ENCODE data around the gene INPP1. TPM values are rescaled to one million over a fixed set of nuclear protein-coding genes. Genes with fewer than 3 reads are reported as not detected.
"Not testable (repeated sequence)": the region's sequence is repeated elsewhere in the genome, so short reads cannot be mapped to it uniquely, and the experiment has no call there.

INPP1 gene
- polyA plus RNA-seq, 1 donor from 2014 or later, result 2.7 TPM

DNA sequence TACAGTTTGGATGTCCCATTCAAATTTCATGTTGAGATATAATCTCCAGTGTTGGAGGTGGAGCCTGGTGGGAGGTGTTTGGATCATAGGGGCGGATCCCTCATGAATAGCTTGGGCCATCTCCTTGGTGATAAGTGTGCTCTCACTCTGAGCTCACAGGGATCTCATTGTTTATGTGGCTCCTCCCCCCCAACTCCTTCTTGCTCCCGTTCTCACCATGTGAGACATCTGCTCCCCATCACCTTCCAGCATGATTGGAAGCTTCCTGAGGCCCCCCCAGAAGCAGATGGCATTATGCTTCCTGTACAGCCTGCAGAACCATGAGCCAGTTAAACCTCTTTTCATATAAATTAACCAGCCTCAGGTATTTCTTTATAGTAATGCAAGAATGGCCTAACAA lies 3.0 kb upstream of the INPP1 start:
- no peak overlapping the region for H3K4me3 Mint-ChIP-seq
- H3K36me3 Mint-ChIP-seq, result no peaks in the 10 kb centered on the region
- H3K27ac Mint-ChIP-seq, result peak overlapping the region in 1 of 3 donors; percentile 63
- H3K4me1 Mint-ChIP-seq, result peaks cover 9 to 12% (median 10%) of the 10 kb centered on the region in 3 donors
- H3K9me3 Mint-ChIP-seq, result no peaks in the 10 kb centered on the region
- no peaks in the 10 kb centered on the region for H3K27me3 Mint-ChIP-seq

DNA sequence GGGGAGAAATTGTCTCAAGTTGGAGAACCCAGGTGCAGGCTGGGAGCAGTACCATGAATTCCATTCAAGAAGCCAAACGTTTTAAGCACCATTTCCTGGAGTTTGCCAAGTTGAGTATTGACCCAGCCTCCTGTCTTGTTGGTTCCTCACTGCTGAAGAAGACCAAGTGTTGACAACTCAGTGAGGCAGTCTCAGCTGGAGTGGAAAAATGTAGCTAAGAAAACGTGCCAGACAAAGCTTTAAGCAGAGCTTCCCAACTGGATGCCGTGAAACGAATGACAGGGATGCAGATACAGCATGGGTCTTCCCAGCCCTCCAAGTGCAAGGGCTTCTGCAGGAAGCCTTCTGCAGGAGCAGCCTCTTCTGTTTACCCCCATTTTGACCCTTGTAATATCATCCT lies 778 bp upstream of the INPP1 start:
- H3K36me3 Mint-ChIP-seq, result no peaks in the 10 kb centered on the region
- no peak overlapping the region for H3K27ac Mint-ChIP-seq

DNA sequence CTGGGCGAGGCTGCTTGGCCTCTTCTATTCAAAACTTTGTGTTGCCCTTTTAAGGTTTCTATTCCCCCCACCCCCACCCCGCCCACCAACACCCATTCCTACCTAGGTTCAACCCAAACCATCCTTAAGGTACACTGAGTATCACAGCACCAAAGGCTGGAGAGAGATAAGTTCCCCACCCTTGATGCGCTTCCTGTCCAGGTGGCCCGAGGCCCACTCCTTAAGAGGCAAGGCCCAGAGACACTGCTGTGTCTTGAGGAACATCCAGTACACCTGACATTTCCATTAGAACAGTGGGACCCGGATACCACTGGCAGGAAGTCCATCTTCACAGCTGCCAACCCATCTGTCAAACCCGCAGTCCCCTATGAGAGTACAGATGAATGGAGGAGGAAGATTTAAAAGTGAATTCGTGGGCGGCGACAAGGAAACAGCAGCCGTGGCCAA lies 277 bp upstream of the INPP1 start:
- peaks cover 9 to 12% (median 10%) of the 10 kb centered on the region in 3 donors for H3K4me1 Mint-ChIP-seq
- H3K27ac Mint-ChIP-seq, result peak overlapping the region in 1 of 3 donors; percentile 94
- H3K9me3 Mint-ChIP-seq, result no peaks in the 10 kb centered on the region
- no peaks in the 10 kb centered on the region for H3K27me3 Mint-ChIP-seq
- H3K4me3 Mint-ChIP-seq, result peak overlapping the region; percentile 85 to 97 (median 91)
- H3K36me3 Mint-ChIP-seq, result no peaks in the 10 kb centered on the region

More for the DNA sequence above, 778 bp upstream of the INPP1 start:
- H3K4me3 Mint-ChIP-seq, result peak overlapping the region; percentile 54 to 97 (median 91)
- H3K27me3 Mint-ChIP-seq, result no peaks in the 10 kb centered on the region
- H3K9me3 Mint-ChIP-seq, result no peaks in the 10 kb centered on the region
- peaks cover 9 to 12% (median 10%) of the 10 kb centered on the region in 3 donors for H3K4me1 Mint-ChIP-seq

DNA sequence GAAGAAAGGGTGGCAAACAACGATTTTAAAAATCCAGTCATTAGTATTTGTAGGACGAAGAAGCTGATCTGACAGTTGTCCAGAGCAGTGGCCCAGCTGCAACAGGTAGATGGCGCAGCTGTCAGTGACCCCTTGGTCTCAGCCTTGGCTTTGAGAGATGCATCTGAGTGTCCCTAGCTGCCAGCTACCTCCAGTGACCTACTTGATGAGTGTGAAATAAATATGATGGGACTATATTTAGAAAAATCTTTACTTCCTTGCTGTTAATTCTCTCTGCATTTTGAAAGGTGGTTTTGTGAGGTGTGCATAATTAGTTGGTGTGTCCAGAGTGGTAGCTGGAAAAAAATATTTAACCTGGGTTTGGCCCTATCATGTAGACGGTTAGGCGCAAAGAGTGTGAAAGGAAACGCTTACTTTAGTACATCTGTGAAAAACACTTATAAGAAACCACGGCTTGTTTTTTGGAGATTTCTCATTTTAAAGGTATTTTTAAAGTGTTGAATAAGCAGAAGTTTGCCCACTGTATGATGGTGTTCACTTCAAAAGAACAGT lies 963 bp downstream of the INPP1 start:
- H3K9me3 Mint-ChIP-seq, result no peaks in the 10 kb centered on the region
- peak overlapping the region in 1 of 3 donors; percentile 27 for H3K27ac Mint-ChIP-seq
- peaks cover 9 to 12% (median 10%) of the 10 kb centered on the region in 3 donors for H3K4me1 Mint-ChIP-seq
- no peaks in the 10 kb centered on the region for H3K27me3 Mint-ChIP-seq
- peak overlapping the region; percentile 75 to 92 (median 88) for H3K4me3 Mint-ChIP-seq
- no peaks in the 10 kb centered on the region for H3K36me3 Mint-ChIP-seq

DNA sequence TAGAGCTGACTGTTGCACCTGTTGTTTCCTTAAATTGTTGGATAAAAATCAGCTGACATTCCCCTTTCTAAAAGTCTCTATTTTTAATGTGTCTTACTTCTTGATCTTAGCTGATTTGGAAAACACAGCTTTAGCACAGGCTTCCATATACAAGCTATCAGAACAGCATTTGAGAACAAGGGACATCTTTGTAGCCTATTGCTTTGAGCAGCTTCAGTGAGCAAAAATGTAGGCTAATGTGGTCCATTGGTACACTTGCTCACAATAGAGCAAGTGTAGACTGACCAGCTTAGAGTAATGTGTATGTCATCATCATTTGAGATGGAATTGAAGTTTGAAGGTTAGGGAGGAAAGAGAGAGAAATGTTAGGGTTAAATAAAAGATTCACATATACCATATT lies 7.0 kb downstream of the INPP1 start:
- no peaks in the 10 kb centered on the region for H3K36me3 Mint-ChIP-seq
- no peaks in the 10 kb centered on the region for H3K9me3 Mint-ChIP-seq
- no peaks in the 10 kb centered on the region for H3K27me3 Mint-ChIP-seq
- H3K27ac Mint-ChIP-seq, result no peak overlapping the region
- H3K4me1 Mint-ChIP-seq, result peaks cover 0 to 2% (median 0%) of the 10 kb centered on the region in 3 donors
- H3K4me3 Mint-ChIP-seq, result no peak overlapping the region

DNA sequence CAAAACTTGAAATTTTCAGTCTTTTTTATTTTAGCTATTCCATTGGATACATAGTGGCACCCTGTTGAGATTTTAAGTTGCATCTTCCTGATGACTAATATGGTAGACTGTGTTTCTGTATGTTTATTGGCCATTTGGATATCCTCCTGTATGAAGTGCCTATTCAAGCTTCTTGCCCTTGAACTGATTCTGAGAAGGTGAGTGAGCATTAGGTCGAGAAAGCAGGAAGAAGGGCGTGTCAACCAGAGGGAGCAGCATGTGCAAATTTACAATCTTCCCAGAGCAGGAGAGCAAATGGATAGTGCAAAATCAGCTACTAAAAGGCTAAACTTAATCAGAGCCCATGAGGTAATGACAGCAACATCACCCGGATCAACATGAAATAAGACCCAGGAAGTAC lies 8.6 kb downstream of the INPP1 start:
- Mint-ChIP-seq H3K9me3 (no peaks in the 10 kb centered on the region), H3K36me3 (no peaks in the 10 kb centered on the region), H3K27ac (no peak overlapping the region), H3K4me3 (no peak overlapping the region), H3K4me1 (peaks cover 0 to 2% (median 0%) of the 10 kb centered on the region in 3 donors), H3K27me3 (no peaks in the 10 kb centered on the region)

- H3K4me3 Mint-ChIP-seq, result no peak overlapping the region
- H3K4me1 Mint-ChIP-seq, result peaks cover 0 to 2% (median 0%) of the 10 kb centered on the region in 3 donors
- no peaks in the 10 kb centered on the region for H3K27me3 Mint-ChIP-seq
- no peak overlapping the region for H3K27ac Mint-ChIP-seq
- no peaks in the 10 kb centered on the region for H3K9me3 Mint-ChIP-seq
- H3K36me3 Mint-ChIP-seq, result no peaks in the 10 kb centered on the region
These were observed 9.5 kb downstream of the INPP1 start for GRCh38 chr2:190352668-190353536.

- H3K36me3 Mint-ChIP-seq, result no peaks in the 10 kb centered on the region
- H3K27ac Mint-ChIP-seq, result no peak overlapping the region
- peaks cover 0 to 2% (median 0%) of the 10 kb centered on the region in 3 donors for H3K4me1 Mint-ChIP-seq
- no peaks in the 10 kb centered on the region for H3K27me3 Mint-ChIP-seq
- no peak overlapping the region for H3K4me3 Mint-ChIP-seq
- no peaks in the 10 kb centered on the region for H3K9me3 Mint-ChIP-seq
These were observed 10.1 kb downstream of the INPP1 start for GRCh38 chr2:190353537-190353899.

DNA sequence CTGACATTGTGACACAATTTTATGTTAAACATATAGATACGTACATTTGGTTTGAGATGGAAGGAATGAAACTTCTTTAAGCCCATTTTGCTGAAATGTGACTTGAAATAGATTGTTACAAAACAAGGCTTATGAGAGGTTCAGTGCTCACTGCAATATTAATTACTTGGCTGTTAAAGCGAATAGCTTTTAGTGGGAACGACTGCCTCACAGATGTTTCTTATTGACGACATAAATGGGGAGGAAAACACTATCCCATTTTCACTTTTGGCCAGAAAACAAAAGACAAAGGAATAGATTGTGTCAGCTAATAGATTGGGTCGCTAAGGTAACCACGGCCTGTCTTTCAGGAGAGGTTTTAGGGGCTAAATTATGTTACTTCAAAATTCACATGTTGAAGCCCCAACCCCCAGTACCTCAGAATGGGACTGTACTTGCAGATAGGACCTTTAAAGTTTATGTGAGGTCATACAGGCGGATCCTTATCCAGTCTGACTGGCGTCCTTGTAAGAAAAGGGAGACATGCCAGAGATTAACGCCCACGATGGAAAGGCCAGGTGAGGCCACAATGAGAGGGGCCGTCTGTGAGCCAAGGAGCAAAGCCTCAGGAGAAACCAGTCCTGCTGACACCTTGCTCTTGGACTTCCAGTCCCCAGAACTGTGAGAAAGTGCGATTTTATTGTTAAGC lies 10.8 kb downstream of the INPP1 start:
- Mint-ChIP-seq H3K27me3 (no peaks in the 10 kb centered on the region), H3K36me3 (no peaks in the 10 kb centered on the region), H3K9me3 (no peaks in the 10 kb centered on the region), H3K4me1 (peaks cover 1 to 4% (median 2%) of the 10 kb centered on the region in 3 donors), H3K27ac (no peak overlapping the region), H3K4me3 (no peak overlapping the region)

- no peak overlapping the region for H3K27ac Mint-ChIP-seq
- H3K4me3 Mint-ChIP-seq, result no peak overlapping the region
- no peaks in the 10 kb centered on the region for H3K9me3 Mint-ChIP-seq
- H3K36me3 Mint-ChIP-seq, result no peaks in the 10 kb centered on the region
- H3K4me1 Mint-ChIP-seq, result peaks cover 5 to 13% (median 10%) of the 10 kb centered on the region in 3 donors
- H3K27me3 Mint-ChIP-seq, result no peaks in the 10 kb centered on the region
These were observed 12.7 kb downstream of the INPP1 start for GRCh38 chr2:190355968-190356644.

GRCh38 chr2:190357600-190357999 lies 14.2 kb downstream of the INPP1 start:
- no peaks in the 10 kb centered on the region for H3K36me3 Mint-ChIP-seq
- H3K27me3 Mint-ChIP-seq, result no peaks in the 10 kb centered on the region
- no peaks in the 10 kb centered on the region for H3K9me3 Mint-ChIP-seq
- no peak overlapping the region for H3K4me3 Mint-ChIP-seq
- H3K27ac Mint-ChIP-seq, result no peak overlapping the region
- peaks cover 4 to 21% (median 14%) of the 10 kb centered on the region in 3 donors for H3K4me1 Mint-ChIP-seq

DNA sequence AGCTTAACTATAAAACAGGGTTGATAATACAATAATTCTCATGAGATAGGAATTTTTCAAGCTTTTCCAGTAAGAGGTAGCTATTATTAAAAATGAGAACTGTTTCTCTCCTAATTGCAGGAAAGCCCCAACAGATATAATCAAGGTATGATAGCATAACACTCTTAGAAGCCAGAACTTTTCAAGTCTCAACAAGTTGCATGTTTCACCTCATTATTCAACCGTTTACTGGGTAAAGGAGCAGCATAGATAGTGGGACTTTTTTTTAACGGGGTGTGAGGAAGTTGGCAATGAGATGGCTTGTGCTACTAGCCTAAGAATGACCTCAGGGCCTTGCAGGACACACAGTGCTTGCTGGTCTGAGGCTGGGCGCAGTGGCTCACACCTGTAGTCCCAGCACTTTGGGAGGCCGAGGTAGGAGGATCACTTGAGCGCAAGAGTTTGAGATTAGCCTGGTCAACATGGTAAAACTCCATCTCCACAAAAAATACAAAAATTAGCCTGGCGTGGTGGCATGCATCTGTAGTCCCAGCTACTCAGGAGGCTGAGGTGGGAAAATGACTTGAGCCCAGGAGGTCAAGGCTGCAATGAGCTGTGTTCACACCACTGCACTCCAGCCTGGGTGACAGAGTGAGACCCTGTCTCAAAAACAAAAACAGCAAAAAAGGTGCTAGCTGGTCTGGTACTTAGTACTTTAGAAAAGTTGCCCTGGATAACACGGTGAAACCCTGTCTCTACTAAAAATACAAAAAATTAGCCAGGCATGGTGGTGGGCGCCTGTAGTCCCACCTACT lies 15.5 kb downstream of the INPP1 start:
- Mint-ChIP-seq H3K4me3 (peak overlapping the region in 2 of 4 donors; percentile 65 to 75), H3K4me1 (peaks cover 3 to 21% (median 16%) of the 10 kb centered on the region in 3 donors), H3K27ac (peak overlapping the region in 2 of 3 donors; percentile 53 to 94)
- H3K27me3 Mint-ChIP-seq, H3K36me3 Mint-ChIP-seq, H3K9me3 Mint-ChIP-seq: not testable (repeated sequence)

DNA sequence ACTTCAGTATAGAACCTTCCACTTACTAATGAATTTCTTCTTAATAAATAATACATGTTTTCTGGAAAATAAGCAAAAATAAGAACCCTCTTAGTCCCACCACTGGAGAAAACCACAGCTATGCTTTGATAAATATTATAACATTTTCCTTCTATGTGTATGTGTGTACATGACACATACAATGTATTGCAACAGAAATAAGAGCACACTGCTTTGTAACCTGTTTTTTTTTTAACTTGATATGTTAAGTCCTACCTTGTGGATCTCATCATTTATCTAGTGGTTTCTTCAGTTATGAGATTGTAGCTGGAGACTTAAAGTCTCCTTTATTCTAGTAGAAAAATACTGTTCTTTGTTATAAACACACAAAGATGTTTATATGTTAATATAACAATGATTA lies 17.2 kb downstream of the INPP1 start:
- Mint-ChIP-seq H3K4me3 (peak overlapping the region; percentile 90 to 99 (median 95)), H3K4me1 (peaks cover 3 to 21% (median 16%) of the 10 kb centered on the region in 3 donors), H3K27me3 (no peaks in the 10 kb centered on the region), H3K27ac (peak overlapping the region in 1 of 3 donors; percentile 67), H3K9me3 (no peaks in the 10 kb centered on the region), H3K36me3 (no peaks in the 10 kb centered on the region)

DNA sequence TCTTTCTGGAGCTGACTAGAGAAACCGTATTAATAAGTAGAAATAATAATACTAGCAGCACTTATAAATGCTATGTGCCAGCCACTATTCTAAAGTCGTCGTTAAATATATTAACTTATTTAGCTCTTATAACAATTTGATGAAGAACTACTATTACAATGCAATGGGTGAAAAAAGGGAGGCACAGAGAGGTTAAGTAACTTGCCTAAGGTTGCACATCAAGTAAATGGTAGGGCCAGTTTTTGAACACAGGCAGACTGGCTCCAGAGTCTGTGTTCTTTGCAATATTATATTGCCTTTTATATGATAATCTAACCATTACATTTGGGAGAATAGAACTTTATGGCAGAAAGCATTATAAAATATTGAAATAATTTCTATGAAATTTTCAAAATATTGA lies 17.6 kb downstream of the INPP1 start:
- Mint-ChIP-seq H3K36me3 (no peaks in the 10 kb centered on the region), H3K4me3 (no peak overlapping the region), H3K27ac (no peak overlapping the region), H3K4me1 (peaks cover 3 to 21% (median 16%) of the 10 kb centered on the region in 3 donors), H3K9me3 (no peaks in the 10 kb centered on the region), H3K27me3 (no peaks in the 10 kb centered on the region)
